SH-SY5Y (cell line): ENCODE data around the gene AIFM2.

Experiments used
- GATA2 ChIP-seq: IDR thresholded peaks from 2 replicates; pipeline ENCODE4 v1.6.1; 2011; ENCODE audit warnings: mild to moderate bottlenecking, low read depth, low read length
- GATA3 ChIP-seq: IDR thresholded peaks from 2 replicates; pipeline ENCODE4 v1.6.1; 2011; ENCODE audit warnings: low read depth, mild to moderate bottlenecking, low read length, moderate library complexity

The AIFM2 gene

DNA sequence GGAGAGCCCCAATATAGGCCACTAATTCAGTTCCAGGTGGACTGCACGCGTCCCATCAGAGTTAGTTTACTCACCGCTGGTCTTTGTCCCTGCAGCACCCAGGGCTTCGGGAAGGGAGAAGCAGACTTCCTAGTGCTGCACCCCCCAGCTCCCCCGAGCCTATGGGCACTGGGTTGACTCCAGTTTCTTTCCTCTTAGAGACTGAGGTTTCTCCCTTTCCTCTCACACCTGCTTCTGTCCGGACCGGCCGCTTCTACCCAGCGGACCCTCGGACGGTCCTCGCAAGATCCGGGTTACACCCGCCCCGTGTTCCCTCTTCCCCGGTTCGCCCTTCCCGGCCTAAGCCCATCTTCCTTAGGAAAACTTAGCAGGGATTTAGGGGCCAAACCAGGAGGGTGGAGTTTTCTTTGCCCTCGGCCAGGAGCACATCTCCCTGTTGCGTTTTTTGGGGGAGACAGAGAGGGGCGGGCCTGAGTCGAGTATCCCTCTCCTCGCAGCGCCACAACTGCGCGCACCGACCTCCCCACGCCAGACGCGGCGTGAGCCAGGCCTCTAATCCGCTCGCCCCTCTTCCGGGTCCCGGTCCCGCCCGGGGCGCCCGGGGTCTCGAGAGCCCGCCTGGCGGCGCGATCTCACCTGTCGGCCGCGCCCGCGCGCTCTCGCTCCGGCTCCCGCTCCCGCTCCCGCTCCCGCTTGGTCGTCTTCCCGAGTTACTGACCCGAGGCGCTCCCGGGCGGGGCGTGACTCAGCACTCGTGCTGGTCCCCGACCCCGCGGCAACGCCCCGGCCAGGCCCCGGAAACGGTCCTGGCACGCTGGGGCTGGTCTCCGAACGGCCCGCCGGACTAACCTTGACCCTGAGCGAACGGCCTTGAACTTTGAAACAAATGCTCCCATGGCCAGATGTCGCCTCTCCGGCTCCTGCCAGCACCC, at the start of gene AIFM2:
Gene AIFM2 (minus strand): TSS at position 728 of the 932 bp plus-strand sequence. CDS start 8,741 bp downstream, outside the sequence.
- no peak for TF ChIP-seq GATA3
- no peak for TF ChIP-seq GATA2

DNA sequence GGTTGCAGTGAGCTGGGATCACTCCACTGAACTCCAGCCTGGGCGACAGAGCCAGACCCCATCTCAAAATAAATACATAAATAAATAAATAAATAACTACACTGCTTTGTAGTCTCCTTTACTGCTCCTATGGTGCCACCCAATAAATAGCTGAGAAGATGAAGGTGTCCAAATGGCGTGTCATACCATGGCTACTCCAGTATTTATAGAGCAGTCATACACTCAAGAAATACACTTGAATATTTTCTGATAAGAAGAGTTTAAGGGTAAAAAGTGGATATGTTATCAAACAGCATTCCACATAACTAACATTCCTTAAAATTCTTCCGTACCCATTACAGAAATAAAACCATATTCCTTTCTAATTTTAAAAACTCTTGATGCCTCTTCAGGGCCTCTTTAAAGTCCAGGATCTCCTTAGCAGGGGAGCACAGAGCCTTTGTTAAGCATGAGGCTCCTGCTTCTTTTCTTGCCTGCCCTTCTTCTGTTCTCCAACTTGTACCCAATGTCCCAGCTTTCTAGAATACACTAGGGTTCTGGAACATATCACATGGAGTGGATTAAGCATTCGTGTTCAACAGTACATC, 45.6 kb upstream of the AIFM2 start:
- TF ChIP-seq GATA2 (no peak), GATA3 (no peak)

DNA sequence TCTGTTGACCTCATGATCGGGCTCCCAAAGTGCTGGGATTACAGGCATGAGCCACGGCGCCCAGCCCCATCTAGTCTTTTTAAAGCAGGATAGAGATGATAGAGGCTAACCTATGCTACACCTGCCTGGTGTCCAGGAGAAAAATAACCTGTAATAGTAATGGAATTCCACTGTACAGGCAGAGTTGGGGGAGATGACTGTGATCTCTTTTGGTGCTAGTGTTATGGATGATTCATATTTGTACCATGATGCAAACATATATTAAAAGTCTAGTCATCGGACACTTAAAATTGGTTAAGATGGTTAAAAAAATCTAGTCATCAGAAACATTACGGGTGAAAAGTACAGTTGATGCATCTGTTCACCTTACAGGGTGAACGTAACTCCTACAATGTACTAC, 43.8 kb upstream of the AIFM2 start:
- TF ChIP-seq GATA3 (no peak), GATA2 (no peak)

DNA sequence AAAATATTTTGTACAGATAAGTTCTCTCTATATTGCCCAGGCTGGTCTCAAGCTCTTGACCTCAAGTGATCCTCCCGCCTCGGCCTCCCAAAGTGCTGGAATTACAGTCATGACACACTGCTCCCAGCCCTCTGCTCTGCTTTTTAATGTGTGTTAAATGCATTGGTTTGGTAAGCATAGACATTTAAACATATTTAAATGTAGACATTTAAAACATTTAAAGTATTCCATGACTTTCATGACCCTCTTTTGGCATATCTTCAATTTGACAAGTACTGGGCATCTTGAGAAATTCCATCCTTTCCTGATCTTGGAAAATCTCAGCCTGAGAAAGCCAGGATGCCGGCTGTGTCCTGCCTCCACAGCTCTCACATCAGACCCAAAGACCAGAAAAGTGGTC, 42.9 kb upstream of the AIFM2 start:
- TF ChIP-seq GATA3 (no peak), GATA2 (no peak)

DNA sequence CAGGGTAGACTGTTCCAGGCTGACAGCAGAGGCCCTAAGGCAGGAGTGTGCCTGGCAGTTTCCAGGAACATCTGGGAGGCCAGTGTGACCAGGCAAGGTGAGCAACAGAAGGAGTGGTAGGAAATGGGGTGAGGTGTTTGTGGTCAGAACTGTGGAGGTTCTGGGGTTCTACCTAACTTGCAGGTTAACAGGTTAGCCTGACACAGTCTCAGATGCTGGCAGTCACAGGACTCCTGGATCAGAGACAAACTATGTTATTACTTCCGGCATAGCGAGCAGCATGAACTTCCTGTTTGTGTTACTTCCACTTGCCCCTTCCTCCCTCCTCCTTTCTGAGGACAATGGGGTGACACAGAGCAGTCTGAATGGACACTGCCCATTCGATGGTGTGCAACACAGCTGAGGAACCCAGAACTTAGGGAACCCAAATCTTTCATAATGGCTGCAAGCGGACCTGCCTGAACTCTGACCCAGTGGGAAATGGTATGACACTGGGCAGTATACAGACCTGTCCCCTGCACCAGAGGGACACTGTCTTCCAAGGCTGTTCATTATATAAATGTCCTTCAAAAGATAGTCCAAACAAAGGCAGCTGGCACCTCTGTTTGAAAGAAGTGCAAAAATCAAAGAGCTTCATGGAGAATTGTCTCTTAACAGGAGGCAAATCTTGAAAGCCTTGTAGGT, 41.6 kb upstream of the AIFM2 start:
- TF ChIP-seq GATA3 (no peak), GATA2 (no peak)

DNA sequence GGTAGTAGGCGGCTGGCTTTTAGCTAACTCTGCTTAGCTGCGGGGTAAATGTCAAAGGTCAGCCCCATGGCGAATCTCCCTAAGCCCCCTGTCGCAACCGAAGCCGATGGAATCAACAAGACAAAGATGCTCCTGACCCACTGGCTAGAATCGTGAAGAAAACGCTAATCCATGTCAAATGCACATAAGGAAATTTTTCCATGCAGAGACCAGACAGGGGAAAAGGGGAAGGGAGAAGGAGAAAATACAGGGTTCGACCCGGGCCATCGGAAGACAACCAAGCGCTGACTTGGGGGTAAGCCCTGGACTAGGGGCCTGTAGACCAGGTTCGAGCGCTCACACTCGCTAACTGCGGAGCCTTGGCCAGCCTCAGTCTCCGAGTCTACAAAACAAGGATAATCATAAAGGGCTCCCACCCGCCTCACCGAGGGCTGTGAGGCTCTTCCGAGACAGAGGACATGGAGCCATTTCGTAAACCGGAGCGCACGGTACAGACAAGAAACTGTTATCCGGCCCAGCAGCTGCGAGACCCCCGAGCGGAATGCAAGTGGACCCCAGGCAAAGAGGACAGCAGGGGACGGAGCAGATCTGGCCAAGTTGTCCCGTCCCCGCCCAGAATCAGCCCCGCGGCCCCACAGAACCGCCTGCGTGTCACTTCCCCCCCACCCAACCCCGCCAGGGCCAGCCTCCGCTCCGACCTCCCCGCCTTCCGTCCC, 37.2 kb upstream of the AIFM2 start:
- TF ChIP-seq GATA2 (no peak), GATA3 (no peak)

DNA sequence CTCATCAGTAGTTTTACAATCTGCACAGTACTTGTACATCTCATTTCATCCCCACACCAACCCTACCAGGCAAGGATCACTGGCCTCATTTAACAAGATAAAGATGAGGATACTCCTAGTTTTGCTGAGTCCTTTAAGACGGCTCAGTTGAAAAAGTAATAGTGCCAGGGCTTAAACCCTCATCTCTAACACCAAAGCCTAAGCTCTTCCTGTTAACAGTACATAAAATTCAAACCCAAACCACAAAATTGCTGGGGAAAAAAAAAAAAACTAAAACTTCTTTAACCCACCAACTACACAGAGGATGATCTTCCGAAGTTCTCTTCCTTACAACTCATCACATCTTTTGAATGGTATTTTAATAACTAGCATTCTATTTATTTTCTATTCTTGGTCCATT, 36.4 kb upstream of the AIFM2 start:
- no peak for TF ChIP-seq GATA3
- TF ChIP-seq GATA2 = no peak

DNA sequence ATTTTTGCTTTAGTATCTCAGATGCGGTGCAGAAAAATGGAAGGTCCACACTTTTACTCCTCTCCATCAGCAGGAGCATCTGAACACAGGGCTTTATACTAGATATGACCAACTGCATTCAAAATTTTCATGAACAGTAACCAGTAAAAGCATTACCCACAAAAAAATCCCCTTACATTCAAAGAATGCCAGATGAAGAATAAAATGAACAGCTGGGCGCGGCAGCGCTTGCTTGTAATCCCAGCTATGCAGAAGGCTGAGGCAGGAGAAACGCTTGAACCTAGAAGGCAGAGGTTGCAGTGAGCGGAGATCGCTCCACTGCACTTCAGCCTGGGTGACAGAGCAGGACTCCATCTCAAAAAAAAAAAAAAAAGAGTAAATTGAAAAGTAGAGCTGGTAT, 34.6 kb upstream of the AIFM2 start:
- TF ChIP-seq GATA3 (no peak), GATA2 (no peak)

DNA sequence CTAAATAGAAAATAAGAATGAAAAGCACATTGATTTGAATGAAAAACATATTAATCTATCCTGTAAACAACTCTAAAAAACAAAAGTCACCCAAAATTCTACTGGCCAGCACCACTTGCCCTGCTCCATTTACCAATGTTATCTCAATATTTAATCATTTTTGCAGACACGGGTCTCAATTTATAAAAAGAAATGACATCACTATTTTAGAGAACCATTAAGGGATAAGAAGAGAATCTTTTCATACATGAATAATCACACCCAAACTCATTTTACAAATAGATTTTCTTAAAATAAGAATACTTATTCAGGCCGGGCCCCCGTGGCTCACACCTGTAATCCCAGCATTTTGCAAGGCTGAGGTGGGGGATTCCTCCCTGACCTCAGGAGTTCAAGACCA, 33.8 kb upstream of the AIFM2 start:
- TF ChIP-seq GATA3 (no peak), GATA2 (no peak)

DNA sequence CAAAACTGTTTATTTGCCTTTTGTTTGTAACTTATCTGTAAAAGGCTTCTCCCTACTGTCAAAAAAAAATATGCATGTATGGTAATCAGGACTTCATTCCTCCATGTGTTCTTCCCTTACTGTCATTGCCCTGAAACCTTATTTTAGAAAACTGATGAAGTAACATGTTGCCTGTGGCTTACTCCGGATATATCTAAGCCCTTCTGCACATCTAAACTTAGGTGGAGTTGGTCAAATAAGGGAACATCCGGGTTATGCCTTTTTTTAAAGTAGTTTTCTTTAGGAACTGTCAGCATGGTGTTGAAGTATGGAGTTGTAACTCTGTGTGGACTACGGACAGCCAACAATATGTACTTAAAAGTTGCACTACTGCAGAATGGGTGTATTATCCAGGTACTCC, 31.5 kb upstream of the AIFM2 start:
- TF ChIP-seq GATA2 = no peak
- no peak for TF ChIP-seq GATA3

DNA sequence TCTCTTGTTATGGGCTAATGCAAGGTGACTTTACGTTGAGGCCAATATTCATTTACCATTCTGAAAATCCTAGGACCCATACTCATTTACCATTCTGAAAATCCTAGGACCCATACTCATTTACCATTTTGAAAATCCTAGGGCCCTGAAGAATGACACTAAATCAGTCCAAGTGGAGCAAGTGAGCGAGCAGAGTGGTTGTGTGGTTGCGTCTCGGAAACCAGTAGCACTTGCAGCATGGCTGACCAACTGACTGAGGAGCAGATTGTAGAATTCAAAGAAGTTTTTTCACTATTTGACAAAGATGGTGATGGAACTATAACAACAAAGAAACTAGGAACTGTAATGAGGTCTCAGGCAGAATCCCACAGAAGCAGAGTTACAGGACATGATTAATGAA, 30.8 kb upstream of the AIFM2 start:
- no peak for TF ChIP-seq GATA3
- no peak for TF ChIP-seq GATA2

DNA sequence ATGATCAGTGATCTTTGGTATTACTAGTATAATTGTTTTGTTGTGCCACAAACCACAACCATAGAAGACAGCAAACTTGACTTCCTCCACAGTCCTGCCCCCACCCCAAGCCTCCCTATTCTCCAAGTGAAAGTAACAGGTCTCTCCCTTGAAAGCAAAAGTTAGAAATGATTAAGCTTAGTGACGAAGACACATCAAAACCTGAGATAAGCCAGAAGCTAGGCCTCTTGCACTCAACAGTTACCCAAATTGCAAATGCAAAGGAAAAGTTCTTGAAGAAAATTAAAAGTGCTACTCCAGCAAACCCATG, 30.2 kb upstream of the AIFM2 start:
- TF ChIP-seq GATA3 (no peak), GATA2 (no peak)

DNA sequence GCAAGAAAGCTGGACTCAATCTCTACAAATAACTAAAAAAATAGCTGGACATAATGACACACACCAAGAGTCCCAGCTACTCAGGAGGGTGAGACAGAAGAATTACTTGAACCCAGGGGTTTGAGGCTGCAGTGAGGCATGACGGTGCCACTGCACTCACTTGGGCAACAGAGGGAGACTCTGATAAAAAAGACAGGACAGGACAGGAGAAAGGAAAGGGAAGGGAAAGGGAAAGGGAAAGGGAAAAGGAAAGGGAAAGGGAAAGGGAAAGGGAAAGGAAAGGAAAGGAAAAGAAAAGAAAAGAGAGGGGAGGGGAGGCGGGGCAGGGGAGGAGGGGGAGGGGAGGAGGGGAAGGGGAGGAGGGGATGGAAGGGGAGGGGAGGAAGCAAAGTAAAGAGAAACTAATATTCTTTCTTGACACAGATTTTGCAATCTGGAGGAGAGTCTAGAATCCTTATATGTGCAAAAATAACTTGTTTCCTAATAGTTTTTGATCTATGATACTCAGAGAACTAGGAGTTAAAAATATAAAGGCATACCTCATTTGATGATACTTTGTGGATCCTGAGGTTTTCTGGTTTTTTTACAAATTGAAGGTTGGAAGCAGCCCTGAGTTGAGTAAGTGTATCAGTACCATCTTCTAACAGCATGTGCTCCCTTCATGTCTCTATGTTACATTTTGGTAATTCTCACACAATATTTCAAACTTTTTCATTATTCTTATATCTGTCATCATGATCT, 29.7 kb upstream of the AIFM2 start:
- no peak for TF ChIP-seq GATA2
- no peak for TF ChIP-seq GATA3
